ENCODE measurements around the gene NAA15. TPM values are rescaled to one million over a fixed set of nuclear protein-coding genes. Genes with fewer than 3 reads are reported as not detected.

The NAA15 gene
- total RNA-seq, 1 donor from 2014 or later, result 52.8 TPM

- no peak for DNase-seq (ENCODE audit: low spot score, unreplicated experiment)
- Mint-ChIP-seq H3K36me3 (ENCODE audit: insufficient read depth) (peaks cover 25% of the 10 kb centered on the region), H3K27ac (peak overlapping the region; percentile 30), H3K4me1 (ENCODE audit: low read depth) (peaks cover 4% of the 10 kb centered on the region), H3K27me3 (no peaks in the 10 kb centered on the region), H3K4me3 (ENCODE audit: low read depth) (no peak overlapping the region), H3K9me3 (ENCODE audit: low read depth) (no peaks in the 10 kb centered on the region)
- TF ChIP-seq CTCF (IDR thresholded peaks at IDR 0.05; ENCODE audit: unreplicated experiment), result no peak
Measured at GRCh38 chr4:139367421-139368090, 66.3 kb downstream of the NAA15 start.

DNA sequence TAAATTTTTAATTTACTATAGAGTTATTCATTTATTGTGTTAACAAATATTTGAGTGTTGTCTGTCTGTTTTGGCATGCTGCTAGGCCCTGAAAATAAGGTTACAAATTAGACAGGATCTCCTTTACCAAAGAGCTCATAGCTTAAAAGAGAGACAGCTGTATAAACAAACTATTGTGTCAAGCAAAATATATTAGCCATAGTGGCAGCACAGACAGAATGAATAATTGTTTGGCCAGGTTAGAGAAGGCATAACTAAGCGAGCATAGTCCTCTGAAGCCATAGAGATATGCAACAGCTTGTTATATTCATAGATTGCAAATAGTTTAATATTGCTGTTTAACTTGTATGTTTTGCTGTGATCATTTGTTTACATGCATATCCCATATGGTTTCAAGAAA lies 67.7 kb downstream of the NAA15 start:
- Mint-ChIP-seq H3K27ac (peak overlapping the region; percentile 69), H3K4me1 (ENCODE audit: low read depth) (peaks cover 4% of the 10 kb centered on the region), H3K36me3 (ENCODE audit: insufficient read depth) (peaks cover 28% of the 10 kb centered on the region), H3K9me3 (ENCODE audit: low read depth) (no peaks in the 10 kb centered on the region), H3K4me3 (ENCODE audit: low read depth) (no peak overlapping the region), H3K27me3 (no peaks in the 10 kb centered on the region)
- TF ChIP-seq CTCF (IDR thresholded peaks at IDR 0.05; ENCODE audit: unreplicated experiment), result no peak
- DNase-seq (ENCODE audit: low spot score, unreplicated experiment), result no peak

GRCh38 chr4:139374251-139374650 lies 72.9 kb downstream of the NAA15 start:
- no peak for DNase-seq (ENCODE audit: low spot score, unreplicated experiment)
- H3K27ac Mint-ChIP-seq, result no peak overlapping the region
- H3K36me3 Mint-ChIP-seq (ENCODE audit: insufficient read depth), result peaks cover 24% of the 10 kb centered on the region
- TF ChIP-seq CTCF (IDR thresholded peaks at IDR 0.05; ENCODE audit: unreplicated experiment), result no peak
- H3K4me1 Mint-ChIP-seq (ENCODE audit: low read depth), result peaks cover 4% of the 10 kb centered on the region
- H3K4me3 Mint-ChIP-seq (ENCODE audit: low read depth), result no peak overlapping the region
- H3K27me3 Mint-ChIP-seq, result no peaks in the 10 kb centered on the region
- no peaks in the 10 kb centered on the region for H3K9me3 Mint-ChIP-seq (ENCODE audit: low read depth)

GRCh38 chr4:139386421-139386820 lies 85.1 kb downstream of the NAA15 start:
- no peak overlapping the region for H3K27ac Mint-ChIP-seq
- no peak for TF ChIP-seq CTCF (IDR thresholded peaks at IDR 0.05; ENCODE audit: unreplicated experiment)
- H3K36me3 Mint-ChIP-seq (ENCODE audit: insufficient read depth), result peaks cover 8% of the 10 kb centered on the region
- no peak overlapping the region for H3K4me3 Mint-ChIP-seq (ENCODE audit: low read depth)
- DNase-seq (ENCODE audit: low spot score, unreplicated experiment), result no peak
- no peaks in the 10 kb centered on the region for H3K27me3 Mint-ChIP-seq
- no peaks in the 10 kb centered on the region for H3K4me1 Mint-ChIP-seq (ENCODE audit: low read depth)
- H3K9me3 Mint-ChIP-seq (ENCODE audit: low read depth), result no peaks in the 10 kb centered on the region

GRCh38 chr4:139389102-139389501 lies 87.8 kb downstream of the NAA15 start:
- DNase-seq (ENCODE audit: low spot score, unreplicated experiment), result no peak
- H3K4me3 Mint-ChIP-seq (ENCODE audit: low read depth), result no peak overlapping the region
- H3K27ac Mint-ChIP-seq, result no peak overlapping the region
- peaks cover 15% of the 10 kb centered on the region for H3K36me3 Mint-ChIP-seq (ENCODE audit: insufficient read depth)
- H3K4me1 Mint-ChIP-seq (ENCODE audit: low read depth), result no peaks in the 10 kb centered on the region
- H3K27me3 Mint-ChIP-seq, result no peaks in the 10 kb centered on the region
- H3K9me3 Mint-ChIP-seq (ENCODE audit: low read depth), result no peaks in the 10 kb centered on the region
- no peak for TF ChIP-seq CTCF (IDR thresholded peaks at IDR 0.05; ENCODE audit: unreplicated experiment)

Measured in progenitor cell of endocrine pancreas (in vitro differentiated cells).